Esophagus muscularis mucosa (tissue), 4 donors: ENCODE results near the gene SAMD4A.

Source experiments
- EP300 ChIP-seq: sonication (generic); formaldehyde crosslinking; IDR thresholded peaks from one replicate; pipeline ENCODE4 v1.6.1; 2017; ENCODE audit warnings: antibody characterized with exemption
- POLR2A ChIP-seq: fragments of 450-650 bp; IDR thresholded peaks from one replicate; pipeline ENCODE4 v1.6.1; 2017; ENCODE audit warnings: antibody characterized with exemption, moderate library complexity, mild to moderate bottlenecking, low read depth
- TF ChIP-seq, protein P1 (sequence below), 3 experiments: fragments of 200-600 bp in 2 of 3; fragments of 450-650 bp in 1 of 3; sonication (generic) in 2 of 3; IDR thresholded peaks; one replicate each; pipeline ENCODE4 v1.5.1; 2017 to 2019; ENCODE audit warnings: antibody characterized with exemption in 3 of 3, mild to moderate bottlenecking in 2 of 3, moderate library complexity in 1 of 3

DNA sequence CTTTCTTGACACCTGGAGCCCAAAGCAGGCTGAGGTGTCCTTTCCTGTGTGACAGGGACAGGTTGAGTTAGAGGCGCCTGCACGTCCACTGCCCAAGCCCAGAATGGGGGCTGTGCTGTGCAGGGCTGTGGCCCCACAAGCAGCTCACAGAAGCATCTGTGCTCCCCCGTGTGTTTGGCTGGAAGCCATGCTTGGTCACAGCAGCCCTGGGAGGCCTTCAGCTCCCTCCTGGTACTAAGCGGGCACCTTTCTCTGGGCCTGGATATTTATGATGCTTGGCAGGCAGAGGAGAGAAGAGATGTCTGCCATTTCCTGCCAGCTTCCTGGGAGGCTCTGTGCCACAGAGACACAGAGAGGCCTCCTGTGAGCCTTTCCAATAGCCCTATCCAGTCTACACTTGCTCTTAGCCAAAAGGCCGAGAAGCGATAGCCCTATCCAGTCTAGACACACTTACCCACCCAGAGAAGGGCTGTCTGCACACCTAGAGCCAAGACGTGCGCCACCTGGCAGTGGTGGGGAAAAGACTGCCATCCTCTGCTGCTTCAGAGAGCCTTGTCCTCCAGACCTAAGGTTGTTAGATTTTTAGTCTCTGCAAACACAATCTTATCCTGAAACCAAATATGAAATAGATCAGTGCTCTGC lies 218.3 kb downstream of the SAMD4A start:
- TF ChIP-seq, protein P1, sequence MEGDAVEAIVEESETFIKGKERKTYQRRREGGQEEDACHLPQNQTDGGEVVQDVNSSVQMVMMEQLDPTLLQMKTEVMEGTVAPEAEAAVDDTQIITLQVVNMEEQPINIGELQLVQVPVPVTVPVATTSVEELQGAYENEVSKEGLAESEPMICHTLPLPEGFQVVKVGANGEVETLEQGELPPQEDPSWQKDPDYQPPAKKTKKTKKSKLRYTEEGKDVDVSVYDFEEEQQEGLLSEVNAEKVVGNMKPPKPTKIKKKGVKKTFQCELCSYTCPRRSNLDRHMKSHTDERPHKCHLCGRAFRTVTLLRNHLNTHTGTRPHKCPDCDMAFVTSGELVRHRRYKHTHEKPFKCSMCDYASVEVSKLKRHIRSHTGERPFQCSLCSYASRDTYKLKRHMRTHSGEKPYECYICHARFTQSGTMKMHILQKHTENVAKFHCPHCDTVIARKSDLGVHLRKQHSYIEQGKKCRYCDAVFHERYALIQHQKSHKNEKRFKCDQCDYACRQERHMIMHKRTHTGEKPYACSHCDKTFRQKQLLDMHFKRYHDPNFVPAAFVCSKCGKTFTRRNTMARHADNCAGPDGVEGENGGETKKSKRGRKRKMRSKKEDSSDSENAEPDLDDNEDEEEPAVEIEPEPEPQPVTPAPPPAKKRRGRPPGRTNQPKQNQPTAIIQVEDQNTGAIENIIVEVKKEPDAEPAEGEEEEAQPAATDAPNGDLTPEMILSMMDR (IDR thresholded peaks at IDR 0.05): no peak
- no peak for TF ChIP-seq POLR2A
- TF ChIP-seq EP300: no peak
